Occipital lobe (tissue), 2 donors: ENCODE measurements around the gene CMTM2. TPM values are rescaled to one million over a fixed set of nuclear protein-coding genes. Genes with fewer than 3 reads are reported as not detected.
"Not testable (repeated sequence)": the region's sequence is repeated elsewhere in the genome, so short reads cannot be mapped to it uniquely, and the experiment has no call there.

Experiments used
- DNase-seq: peaks from one replicate; lab custom pipeline; 2025; lab: John Stamatoyannopoulos, UW
- total RNA-seq: library from RNA; depleted of rRNA; stranded (reverse); fragments of >200 nt; gene quantifications from one replicate; pipeline ENCODE4 v1.2.3, GENCODE V29; 2014

CMTM2 gene
- total RNA-seq, 1 donor from 2014 or later, result not detected

DNA sequence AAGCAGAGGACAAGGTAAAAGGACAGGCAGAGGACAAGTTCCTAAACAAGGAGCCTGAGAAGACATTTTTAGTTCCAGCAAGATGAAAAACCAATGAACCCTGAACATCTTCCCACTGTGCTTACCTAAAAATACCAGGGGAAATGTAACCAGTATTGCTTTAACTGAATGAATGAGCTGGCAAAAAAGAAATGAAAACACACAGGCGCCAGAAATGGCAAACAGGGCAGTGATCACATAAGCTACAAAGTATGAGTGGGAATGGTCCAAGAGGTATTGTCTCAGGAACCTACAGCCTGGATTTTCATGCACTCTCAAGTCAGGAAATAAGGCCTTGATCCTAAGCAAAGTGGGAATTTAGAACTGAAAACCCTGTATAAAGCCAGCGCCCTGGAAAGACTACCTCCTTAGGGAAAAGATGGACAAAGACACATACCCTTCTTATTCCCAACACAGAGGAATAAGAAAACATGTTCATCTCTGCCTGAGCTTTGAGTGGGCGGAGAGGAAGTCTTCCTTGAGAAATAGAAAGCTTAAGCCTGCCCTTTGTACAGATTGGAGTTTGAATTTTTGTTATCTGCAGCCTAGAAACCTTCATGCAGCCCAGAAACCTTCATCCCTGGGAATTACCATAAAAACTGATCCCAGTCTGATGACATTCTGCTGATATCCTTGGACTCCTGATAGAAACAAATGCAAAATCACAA is 2.1 kb downstream of the CMTM2 start:
- DNase-seq, result no peak

DNA sequence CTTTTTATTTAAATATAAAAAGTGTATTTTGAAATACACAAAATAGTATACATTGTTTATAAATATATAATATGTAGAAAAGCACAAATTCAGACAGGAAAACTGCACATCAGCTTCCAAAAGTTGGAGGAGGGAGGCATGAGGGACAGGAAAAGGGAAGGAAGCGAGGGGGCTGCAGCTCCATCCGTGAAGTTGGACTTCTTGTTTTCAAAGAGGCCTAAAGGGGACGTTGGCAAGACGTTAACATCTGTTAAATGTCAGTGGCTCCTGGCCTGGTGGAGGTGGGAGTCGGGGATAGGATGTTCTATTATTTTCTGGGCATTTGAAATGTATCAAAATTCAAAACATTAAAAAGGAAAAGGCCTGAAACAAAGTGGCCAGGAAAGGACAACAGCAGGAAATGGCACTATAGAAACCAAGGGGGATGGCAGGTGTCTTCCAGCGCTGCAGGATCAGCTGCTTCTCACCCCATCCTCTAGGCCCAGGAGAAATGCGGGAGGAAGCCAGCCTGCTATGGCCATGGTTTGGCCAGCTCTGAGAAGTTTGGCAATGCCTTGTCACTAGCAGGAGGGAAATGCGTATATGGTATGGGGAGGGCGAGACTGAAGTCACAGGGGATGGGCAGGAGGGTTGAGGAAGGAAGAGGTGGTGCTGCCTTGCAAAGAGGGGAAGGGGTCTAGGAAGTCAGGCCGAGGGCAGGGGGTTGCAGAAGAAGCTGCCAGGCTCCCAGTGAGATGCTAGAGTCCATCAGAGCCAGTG is 6.4 kb downstream of the CMTM2 start:
- DNase-seq, result no peak

GRCh38 chr16:66587881-66588600 is 8.8 kb downstream of the CMTM2 start:
- DNase-seq, result no peak

GRCh38 chr16:66588981-66589713 is 9.9 kb downstream of the CMTM2 start:
- DNase-seq, result no peak

GRCh38 chr16:66590322-66590721 is 11.1 kb downstream of the CMTM2 start:
- DNase-seq, result no peak

DNA sequence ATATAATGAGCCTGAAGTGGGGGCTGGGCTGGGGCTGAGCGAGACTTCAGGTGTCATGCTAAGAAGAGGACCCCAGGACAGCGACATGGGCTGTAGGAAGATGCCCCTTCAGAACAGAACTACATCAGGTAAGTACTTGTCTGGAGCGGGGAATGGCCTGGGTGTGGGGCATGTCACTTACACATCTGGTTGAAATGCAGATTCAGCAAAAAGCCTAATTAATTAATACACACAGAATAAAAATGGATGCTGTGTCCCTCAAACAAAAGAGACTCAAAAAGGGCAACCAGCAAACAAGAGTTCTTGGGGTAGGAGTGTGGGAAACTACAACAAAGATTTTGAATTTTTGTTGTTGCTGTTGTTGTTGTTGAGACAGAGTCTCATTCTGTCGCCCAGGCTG is 11.8 kb downstream of the CMTM2 start:
- DNase-seq, result no peak

DNA sequence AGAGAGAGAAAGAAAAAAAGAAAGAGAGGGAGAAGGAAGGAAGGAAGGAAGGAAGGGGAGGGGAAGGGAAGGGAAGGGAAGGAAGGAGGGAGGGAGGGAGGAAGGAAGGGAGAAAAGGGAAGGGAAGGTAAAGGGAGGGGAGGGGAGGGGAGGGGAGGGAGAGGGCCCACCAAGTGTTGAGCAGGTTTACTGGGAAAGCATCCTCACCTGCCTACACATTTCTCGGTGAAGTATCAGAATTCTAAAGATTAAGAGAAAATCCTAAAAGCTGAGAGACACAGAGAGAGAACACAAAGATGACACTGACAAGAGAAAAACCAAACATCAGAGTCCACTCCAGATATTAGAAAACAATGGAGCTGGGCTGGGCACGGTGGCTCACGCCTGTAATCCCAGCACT is 13.0 kb downstream of the CMTM2 start:
- no peak for DNase-seq

DNA sequence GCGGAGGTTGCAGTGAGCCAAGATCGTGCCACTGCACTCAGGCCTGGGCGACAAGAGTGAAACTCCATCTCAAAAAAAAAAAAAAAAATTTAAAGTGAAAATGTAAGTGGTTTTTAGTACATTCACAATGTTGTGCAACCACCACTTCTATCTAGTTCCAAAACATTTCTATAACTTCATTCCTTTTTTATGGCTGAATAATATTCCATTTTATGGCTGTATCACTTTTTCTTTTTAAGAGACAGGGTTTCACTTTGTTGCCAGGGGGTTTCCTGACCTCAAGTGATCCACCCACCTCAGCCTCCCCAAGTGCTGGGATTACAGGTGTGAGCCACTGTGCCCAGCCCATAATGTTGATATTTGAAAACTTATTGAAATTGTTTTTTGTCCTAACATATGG is 13.6 kb downstream of the CMTM2 start:
- no peak for DNase-seq

DNA sequence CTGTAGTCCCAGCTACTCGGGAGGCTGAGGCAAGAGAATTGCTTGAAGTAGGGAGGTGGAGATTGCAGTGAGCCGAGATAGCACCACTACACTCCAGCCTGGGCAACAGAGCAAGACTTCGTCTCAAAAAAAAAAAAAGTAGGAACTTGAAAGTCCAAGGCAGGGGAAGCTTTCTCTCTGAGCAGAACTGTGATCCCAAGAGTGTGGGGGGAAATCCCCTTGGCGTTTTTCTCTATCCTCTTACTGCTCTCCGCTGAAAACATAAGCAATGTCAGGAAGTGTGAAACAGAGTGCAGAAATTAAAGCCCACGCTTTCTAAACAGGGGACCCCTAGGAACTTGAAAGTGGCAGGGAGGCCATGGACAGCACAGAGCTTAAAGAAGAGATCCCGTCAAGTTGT is 15.5 kb downstream of the CMTM2 start:
- DNase-seq, result no peak

- not testable (repeated sequence) for DNase-seq
Observed at GRCh38 chr16:66596559-66596958, 17.3 kb downstream of the CMTM2 start.

DNA sequence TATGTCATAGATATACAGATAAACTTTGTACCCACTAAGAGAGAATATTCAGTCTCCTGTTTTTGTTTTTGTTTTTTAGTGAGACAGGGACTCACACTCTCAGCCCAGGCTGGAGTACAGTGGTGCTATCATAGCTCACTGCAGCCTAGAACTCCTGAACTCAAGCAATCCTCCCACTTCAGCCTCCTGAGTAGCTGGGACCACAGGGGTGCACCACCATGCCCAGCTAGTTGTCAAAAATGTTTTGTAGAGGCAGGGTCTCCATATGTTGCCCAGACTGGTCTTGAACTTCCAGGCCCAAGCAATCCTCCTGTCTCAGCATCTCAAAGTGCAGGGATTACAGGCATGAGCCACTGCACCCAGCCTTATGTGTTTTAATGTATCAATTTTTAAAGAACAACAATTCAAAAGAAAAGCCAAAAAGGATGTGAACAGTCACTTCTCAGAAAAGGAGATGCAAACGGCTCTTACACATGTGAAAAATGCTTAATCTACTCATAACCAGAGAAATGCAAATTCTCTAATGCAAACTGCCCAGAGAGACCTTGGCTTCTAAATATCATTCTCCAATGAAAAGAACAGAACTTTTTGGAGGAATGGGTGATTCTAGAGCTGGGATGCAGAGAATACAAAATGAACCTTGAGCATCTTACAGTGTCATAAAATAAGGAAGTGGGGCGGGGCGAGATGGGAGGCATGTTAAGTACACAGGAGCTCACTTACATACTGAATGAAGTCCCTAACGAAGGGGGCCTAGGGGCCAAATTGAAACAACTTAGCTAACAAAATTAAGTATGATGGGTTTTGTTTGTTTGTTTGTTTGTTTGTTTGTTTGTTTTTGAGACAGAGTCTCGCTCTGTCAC is 18.0 kb downstream of the CMTM2 start:
- no peak for DNase-seq

GRCh38 chr16:66598111-66598510 is 18.8 kb downstream of the CMTM2 start:
- DNase-seq, result no peak

DNA sequence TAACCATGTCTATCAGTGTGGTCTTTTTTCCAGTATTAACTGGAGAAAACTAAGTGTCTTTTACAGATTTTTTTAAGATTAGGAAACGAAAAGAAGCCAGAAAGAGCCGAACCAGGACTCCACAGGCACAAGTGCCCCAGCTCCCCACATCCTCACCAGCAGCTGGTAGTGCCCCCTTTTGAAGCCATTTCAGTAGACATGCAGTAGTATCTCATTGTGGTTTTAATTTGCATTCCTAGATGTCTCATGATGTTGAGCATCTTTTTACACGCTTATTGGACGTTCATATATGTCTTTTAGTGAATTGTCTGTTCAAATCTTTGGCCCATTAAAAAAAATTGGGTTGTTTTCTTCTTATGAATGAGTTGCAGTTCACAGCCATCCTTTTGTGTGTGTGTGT is 20.5 kb downstream of the CMTM2 start:
- no peak for DNase-seq

DNA sequence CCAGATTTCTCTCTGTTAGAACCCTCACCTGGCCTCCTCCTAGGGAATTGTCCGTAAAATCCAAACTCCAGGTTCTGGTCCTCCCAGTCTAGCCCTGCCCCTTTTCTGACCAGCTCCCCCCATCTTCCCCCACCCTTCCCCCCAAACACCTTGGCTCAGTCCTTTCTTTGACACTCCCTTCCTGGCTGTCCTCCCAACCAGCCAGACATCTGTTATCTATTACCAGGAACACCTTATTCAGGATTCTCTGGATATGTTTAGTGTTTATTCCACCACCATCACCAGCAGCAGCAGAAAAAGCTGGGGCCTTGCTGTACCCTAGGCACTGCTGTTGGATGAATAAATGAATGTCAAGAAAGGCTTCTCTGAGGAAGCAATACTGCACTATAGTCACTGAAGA is 21.2 kb downstream of the CMTM2 start:
- no peak for DNase-seq

GRCh38 chr16:66601471-66601870 is 22.2 kb downstream of the CMTM2 start:
- DNase-seq, result no peak

DNA sequence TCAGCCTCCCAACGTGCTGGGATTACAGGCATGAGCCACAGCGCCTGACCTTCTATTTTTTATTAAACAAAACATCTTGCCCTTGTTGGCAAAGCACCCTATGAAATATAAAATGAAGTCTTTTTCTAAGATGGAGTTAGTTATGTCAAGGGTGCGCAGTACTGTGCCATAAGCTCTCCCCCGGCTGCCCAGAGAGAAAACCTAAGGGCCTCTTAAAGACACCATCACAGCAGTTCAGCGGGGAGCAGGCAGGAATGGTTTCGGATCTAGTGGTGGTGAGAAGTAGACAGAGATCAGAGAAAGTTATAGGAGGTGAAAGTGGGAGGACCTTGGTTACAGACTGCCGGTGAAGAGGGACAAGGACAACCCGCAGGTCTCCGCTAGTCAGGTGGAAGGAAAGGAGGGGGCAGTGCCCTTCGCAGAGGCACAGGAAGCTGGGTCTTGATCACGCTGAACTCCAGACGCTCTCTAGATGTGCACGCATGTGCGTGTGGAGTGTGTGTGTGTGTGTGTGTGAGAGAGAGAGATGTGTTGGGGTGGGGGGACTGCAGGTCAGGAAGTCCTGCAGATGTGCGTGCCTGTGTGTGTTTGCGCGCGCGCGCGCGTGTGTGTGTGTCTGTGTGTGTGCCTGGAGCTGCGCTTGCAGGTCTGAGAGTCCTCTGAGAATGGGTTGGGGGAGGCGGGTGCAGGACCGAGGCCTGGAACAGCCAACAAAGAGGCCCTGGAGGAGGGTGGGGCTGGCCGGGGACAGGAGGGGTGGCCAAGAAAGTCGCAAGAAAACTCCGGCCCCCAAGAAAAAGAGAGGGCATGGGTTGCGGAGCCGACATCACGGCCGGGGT is 24.5 kb downstream of the CMTM2 start:
- no peak for DNase-seq

DNA sequence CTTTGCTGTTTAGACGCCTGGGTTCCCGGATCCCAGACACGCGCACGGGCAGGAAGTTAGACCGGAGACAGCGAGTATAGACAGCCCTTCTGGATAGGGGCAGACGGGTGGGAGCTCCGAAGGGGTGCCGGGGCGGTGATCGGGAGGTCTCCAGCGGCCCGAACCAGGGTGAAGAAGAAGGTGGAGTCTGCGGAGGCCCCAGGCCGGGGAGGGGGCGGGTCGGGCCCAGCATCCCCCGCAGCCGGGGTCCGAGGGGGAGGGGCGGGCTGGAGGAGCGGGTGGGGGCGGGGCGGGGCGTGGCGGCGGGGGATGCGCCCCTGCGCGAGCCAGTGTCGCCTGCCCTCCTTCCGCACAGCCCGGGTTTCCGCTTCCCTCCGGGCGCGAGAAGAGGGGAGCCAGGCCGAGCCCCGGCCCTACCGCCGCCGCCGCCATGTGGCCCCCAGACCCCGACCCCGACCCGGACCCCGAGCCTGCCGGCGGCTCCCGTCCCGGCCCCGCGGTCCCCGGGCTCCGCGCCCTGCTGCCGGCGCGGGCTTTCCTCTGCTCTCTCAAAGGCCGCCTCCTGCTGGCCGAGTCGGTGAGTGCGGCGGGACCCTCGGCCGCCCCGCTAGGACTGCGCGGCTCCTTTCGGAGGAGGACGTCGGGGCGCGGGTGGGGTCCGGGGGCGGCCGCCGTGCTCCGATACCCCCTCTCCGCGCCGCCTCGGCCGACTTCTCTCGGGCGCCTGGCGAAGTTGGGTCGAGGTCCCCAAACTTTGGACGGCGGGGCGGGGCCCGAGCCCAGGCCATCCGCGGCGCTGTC is 25.3 kb downstream of the CMTM2 start, which contains the start of gene CMTM3:
Gene CMTM3, plus strand, starts transcription at position 329 of the 801 bp plus-strand sequence. Its CDS starts 102 bp downstream, at position 431.
- no peak for DNase-seq

GRCh38 chr16:66605177-66605978 is 26.1 kb downstream of the CMTM2 start:
- DNase-seq, result no peak
